SK-N-SH (cell line): ENCODE data around the gene NOS2.

Experiments
- ELF1 ChIP-seq: IDR thresholded peaks from 2 replicates; pipeline ENCODE4 v1.4.0; 2012
- EP300 ChIP-seq, 2 experiments: IDR thresholded peaks; 2 replicates each; pipeline versions ENCODE4 v1.4.0 to v1.6.1; 2012; ENCODE audit warnings: borderline replicate concordance in 1 of 2, low read depth in 1 of 2, low read length in 1 of 2
- EZH2phosphoT487 ChIP-seq: fragments of 200-600 bp; sonication (generic); IDR thresholded peaks from 2 replicates; pipeline ENCODE4 v1.6.1; 2017; ENCODE audit warnings: low read depth, mixed run types, mild to moderate bottlenecking, antibody characterized with exemption, moderate library complexity, borderline replicate concordance
- FOXM1 ChIP-seq: IDR thresholded peaks from 2 replicates; pipeline ENCODE4 v1.4.0; 2012; ENCODE audit warnings: low read depth, mild to moderate bottlenecking
- NRF1 ChIP-seq: IDR thresholded peaks from 2 replicates; pipeline ENCODE4 v1.6.1; 2012; ENCODE audit warnings: low read depth, mild to moderate bottlenecking, low read length
- POLR2AphosphoS5 ChIP-seq: IDR thresholded peaks from 2 replicates; pipeline ENCODE4 v1.6.1; 2012; ENCODE audit warnings: low read depth, low read length
- RAD21 ChIP-seq: IDR thresholded peaks from 2 replicates; pipeline ENCODE4 v1.6.1; 2012; ENCODE audit warnings: mild to moderate bottlenecking, low read length
- RFX5 ChIP-seq: IDR thresholded peaks from 2 replicates; pipeline ENCODE4 v1.6.1; 2012; ENCODE audit warnings: mild to moderate bottlenecking, improper control_type of control experiment, low read length
- RXRA ChIP-seq: IDR thresholded peaks from 2 replicates; pipeline ENCODE4 v1.4.0; 2012; ENCODE audit warnings: low read depth, mild to moderate bottlenecking, borderline replicate concordance
- SIN3A ChIP-seq: IDR thresholded peaks from 2 replicates; pipeline ENCODE4 v1.6.1; 2012; ENCODE audit warnings: low read depth, mild to moderate bottlenecking, low read length, moderate library complexity, borderline replicate concordance
- TAF1 ChIP-seq: IDR thresholded peaks from 2 replicates; pipeline ENCODE4 v1.6.1; 2012; ENCODE audit warnings: low read depth, mild to moderate bottlenecking, low read length, moderate library complexity, borderline replicate concordance
- TCF12 ChIP-seq: IDR thresholded peaks from 2 replicates; pipeline ENCODE4 v1.4.0; 2012
- TF ChIP-seq, protein P1 (sequence below): fragments of 150-350 bp; IDR thresholded peaks from 2 replicates; pipeline ENCODE4 v1.6.1; 2017; ENCODE audit warnings: antibody characterized with exemption, low read length, low read depth, borderline replicate concordance
- TF ChIP-seq, protein P2 (sequence below): fragments of 200-600 bp; sonication (generic); IDR thresholded peaks from 2 replicates; pipeline ENCODE4 v1.6.1; 2017; ENCODE audit warnings: antibody characterized with exemption, mild to moderate bottlenecking, moderate library complexity

DNA sequence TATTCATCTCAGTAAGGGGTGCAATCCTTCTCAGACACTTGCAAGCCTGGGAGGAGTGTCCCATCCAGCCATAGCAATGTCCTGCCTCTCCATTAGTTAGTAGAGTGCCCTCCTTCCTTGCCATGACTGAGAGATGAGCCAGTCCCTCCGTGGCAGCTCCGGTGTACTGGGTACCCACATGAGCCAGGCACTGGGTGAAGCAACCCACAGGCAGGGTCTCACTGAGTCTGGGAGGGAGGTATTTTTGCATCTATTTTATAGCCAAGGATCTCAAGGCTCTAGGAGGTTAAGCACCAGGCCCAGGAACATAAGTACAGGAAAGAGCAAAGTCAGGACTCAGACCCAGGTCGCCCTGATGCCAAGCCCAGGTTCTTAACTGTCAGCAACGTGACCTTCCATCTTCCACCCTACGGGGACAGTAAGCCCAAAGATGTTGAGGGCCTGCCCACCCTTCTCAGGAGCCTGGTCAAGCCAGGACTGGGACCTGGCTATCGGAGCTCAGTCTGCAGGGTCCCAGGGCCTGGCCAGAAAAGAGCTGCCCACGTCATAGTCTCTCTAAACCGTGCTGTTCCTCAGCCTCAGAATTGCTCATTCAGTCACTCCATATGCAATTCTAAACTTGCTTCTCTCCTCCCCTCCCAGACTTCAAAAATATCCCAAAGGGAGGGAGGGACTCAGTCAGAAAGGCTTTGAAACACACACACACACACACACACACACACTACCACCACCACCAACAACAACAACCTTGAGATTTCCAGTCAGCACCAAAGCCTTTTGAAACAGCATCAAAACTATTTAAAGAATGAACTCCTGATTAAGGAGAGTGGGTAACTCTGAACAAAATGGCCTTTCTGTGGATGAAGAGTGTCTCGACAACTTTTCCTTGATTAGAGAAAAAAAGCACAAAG is 16.6 kb downstream of the NOS2 start:
- TF ChIP-seq, protein P1, sequence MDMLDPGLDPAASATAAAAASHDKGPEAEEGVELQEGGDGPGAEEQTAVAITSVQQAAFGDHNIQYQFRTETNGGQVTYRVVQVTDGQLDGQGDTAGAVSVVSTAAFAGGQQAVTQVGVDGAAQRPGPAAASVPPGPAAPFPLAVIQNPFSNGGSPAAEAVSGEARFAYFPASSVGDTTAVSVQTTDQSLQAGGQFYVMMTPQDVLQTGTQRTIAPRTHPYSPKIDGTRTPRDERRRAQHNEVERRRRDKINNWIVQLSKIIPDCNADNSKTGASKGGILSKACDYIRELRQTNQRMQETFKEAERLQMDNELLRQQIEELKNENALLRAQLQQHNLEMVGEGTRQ: no peak
- TF ChIP-seq EZH2phosphoT487: no peak
- TF ChIP-seq, protein P2, sequence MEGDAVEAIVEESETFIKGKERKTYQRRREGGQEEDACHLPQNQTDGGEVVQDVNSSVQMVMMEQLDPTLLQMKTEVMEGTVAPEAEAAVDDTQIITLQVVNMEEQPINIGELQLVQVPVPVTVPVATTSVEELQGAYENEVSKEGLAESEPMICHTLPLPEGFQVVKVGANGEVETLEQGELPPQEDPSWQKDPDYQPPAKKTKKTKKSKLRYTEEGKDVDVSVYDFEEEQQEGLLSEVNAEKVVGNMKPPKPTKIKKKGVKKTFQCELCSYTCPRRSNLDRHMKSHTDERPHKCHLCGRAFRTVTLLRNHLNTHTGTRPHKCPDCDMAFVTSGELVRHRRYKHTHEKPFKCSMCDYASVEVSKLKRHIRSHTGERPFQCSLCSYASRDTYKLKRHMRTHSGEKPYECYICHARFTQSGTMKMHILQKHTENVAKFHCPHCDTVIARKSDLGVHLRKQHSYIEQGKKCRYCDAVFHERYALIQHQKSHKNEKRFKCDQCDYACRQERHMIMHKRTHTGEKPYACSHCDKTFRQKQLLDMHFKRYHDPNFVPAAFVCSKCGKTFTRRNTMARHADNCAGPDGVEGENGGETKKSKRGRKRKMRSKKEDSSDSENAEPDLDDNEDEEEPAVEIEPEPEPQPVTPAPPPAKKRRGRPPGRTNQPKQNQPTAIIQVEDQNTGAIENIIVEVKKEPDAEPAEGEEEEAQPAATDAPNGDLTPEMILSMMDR: no peak
- no peak for TF ChIP-seq TCF12
- TF ChIP-seq ELF1: no peak
- no peak for TF ChIP-seq TAF1
- no peak for TF ChIP-seq EP300 (IDR thresholded peaks at IDR 0.05; ENCODE audit: borderline replicate concordance in 1 of 2, low read depth in 1 of 2, low read length in 1 of 2)
- TF ChIP-seq FOXM1: no peak
- no peak for TF ChIP-seq NRF1
- no peak for TF ChIP-seq POLR2AphosphoS5
- TF ChIP-seq RAD21: no peak
- no peak for TF ChIP-seq SIN3A
- no peak for TF ChIP-seq RFX5
- TF ChIP-seq RXRA: no peak
